ENCODE measurements around the gene HS3ST4.

Gene HS3ST4

DNA sequence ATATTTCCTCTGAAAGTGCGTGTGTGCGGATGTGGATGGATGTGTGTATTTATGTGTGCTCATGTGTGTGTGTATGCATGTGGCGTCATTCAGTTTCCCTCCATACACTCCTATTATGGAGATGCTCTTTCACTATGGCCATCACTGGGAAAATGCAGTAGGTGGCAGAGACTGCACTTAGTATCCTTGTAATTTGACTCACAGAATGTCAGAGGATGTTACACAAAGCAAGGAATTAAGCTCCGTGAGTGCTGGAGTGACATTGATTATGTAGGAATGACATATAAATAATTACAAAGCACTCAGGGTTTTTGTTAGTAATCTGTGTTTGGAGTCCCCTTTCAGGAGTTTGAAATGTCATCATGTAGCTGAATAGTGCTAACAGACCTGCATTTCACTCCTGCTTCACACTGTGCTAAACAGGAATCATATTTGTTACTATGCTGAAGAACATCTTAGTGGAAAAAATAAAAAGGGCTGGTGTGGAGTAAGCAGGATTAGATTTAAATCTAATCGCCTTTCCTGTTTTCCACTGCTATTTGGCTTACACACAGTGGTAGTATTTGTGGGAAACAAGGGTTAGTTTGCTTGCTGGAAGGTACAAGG, 59.6 kb downstream of the HS3ST4 start:
- TF ChIP-seq GATA2 (IDR thresholded peaks at IDR 0.05; ENCODE audit: low read depth, low read length) (no peak), GATA3 (IDR thresholded peaks at IDR 0.05; ENCODE audit: low read depth, low read length) (no peak)

DNA sequence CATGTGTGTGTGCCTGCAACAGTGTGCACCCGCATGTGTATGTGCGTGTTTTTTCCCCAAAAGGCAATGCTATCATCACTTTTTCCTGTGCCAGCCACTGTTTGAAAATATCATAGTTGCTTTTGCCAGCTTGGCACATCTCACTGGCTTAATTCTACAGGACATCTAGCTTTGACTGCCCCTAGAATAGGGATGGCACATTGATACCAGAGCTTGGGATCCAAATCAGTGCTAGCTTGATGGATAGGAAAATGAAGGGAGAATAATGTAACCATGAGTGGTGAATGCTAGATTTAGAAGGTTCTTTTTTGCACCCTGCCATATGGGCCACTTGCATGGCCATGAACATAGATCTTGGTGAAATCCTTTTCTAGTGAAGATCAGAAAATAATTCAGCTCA, 72.7 kb downstream of the HS3ST4 start:
- TF ChIP-seq GATA3 (IDR thresholded peaks at IDR 0.05; ENCODE audit: low read depth, low read length) = no peak
- TF ChIP-seq GATA2 (IDR thresholded peaks at IDR 0.05; ENCODE audit: low read depth, low read length) = no peak

DNA sequence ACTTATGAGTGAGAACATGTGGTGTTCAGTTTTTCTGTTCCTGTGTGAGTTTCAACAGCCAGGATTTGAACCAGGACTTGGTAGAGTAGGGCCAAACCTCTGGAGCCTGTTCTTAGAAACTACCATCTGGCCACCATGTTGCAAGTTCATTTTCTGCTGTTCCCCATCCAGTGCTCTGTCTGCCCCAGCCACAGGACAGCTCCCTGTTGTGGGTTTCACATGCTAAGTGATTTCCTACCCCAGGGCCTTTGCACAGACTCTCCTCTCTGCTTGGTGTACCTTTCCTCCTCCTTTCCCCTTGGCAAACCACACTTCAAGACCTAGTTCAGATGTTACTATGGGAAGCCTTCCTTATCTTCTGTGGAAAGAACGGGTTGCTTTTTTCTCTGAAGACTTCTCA, 79.5 kb downstream of the HS3ST4 start:
- TF ChIP-seq GATA2 (IDR thresholded peaks at IDR 0.05; ENCODE audit: low read depth, low read length) (no peak), GATA3 (IDR thresholded peaks at IDR 0.05; ENCODE audit: low read depth, low read length) (no peak)

DNA sequence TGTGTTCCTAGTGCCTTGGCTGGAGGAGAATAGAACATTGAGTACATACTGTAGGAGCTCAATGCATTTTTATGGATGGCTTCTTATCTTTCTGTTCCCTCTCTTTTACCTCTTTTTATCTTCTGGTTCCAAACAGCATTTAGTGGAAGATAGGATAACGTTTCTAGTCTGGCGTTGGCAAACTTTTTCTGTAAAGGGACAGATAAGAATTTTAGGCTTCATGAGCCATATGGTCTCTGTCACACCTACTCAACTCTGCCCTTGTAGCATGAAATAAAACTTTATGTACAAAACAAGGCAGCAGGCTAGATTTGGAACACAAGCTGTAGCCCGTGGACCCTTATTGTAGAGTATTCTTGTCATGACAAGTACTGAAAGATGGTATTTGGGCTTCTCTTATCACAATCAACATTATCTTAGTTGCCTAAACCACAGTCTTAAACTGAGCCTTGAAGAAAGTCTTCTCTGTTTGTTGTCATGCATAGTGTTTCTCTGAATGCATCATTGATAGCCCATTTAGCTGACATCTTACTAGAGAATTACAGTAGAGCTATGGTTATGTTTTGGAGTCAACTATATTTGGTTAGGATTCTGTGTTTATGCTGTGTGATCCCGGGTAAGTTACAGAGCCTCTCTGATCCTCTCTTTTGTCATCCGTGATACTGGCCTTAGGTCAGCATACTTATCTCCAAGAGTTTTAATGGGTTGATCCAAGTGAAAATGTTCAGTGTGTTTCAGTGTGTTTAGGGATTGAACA, 80.2 kb downstream of the HS3ST4 start:
- TF ChIP-seq GATA3 (IDR thresholded peaks at IDR 0.05; ENCODE audit: low read depth, low read length) (no peak), GATA2 (IDR thresholded peaks at IDR 0.05; ENCODE audit: low read depth, low read length) (no peak)

DNA sequence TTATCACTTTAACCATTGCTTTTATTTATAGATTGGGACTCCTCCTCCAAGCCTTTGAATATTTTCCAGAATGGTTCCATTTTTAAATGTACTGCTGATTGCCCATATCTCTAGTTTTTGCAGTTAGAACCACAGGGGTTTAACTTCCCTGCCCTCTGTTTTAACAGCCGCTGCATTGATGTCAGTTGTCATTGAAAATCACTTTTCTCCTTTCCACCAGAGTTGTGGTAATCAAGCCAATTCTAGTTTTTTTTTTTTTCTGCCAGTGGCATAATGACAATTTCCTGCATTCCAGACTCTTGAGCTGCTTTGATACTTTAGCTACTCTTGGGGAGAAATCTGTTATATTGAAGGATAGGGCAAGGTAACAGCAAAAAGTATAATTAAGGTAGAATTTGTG, 91.5 kb downstream of the HS3ST4 start:
- no peak for TF ChIP-seq GATA3 (IDR thresholded peaks at IDR 0.05; ENCODE audit: low read depth, low read length)
- TF ChIP-seq GATA2 (IDR thresholded peaks at IDR 0.05; ENCODE audit: low read depth, low read length) = no peak

DNA sequence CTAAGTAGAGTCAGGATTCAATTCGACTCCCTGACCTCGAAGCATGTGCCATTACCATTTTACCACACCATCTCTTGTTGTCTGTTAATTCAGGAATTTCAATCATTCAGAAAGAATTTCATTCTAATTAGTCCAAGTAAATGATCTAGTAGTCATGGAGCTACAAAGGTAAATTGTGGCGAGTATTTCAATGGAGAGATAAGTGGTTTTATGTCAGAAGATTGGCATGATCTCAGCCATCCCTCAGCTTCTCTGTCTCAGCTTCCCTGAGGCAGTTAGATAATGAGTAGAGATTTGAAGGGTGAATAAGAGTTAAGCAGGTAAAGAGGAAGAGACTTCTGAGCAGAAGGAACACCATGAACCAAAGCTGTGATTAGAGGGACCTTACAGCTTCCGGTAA, 93.6 kb downstream of the HS3ST4 start:
- TF ChIP-seq GATA2 (IDR thresholded peaks at IDR 0.05; ENCODE audit: low read depth, low read length) = no peak
- TF ChIP-seq GATA3 (IDR thresholded peaks at IDR 0.05; ENCODE audit: low read depth, low read length) = no peak

DNA sequence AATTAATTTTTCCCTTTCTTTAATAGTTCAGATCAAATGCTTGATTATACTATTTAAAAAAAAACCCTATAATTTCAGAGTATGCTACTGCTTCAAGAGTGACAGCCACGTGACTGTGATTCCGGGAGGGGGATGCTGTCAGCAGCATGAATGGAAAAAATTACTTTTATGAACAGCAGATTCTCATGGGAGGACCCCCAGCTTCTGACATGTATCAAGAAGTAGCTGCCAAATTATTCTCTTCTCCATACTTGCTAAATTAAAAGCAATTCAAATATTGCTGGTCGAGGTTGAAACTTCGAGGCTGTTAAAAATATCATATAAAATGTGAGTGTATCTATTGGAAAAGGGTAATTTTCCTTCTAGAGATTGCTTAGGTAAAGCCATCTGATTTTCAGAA, 95.0 kb downstream of the HS3ST4 start:
- no peak for TF ChIP-seq GATA2 (IDR thresholded peaks at IDR 0.05; ENCODE audit: low read depth, low read length)
- no peak for TF ChIP-seq GATA3 (IDR thresholded peaks at IDR 0.05; ENCODE audit: low read depth, low read length)

DNA sequence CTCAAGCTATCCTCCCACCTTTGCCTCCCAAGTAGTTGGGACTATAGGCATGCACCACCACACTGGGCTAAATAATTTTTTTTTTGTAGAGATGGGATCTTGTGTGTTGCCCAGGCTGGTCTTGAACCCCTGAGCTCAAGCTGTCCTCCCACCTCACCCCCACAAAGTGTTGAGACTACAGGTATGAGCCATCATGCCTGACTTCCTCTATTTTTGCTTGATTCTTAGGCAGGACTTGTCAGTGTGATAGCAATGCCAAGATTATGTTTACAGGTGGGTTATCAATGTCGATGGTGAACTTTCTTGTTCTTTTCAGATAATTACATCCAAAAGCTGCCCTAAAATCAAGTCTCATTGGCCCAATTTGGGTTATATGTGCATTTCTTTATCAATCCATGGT, 96.9 kb downstream of the HS3ST4 start:
- TF ChIP-seq GATA3 (IDR thresholded peaks at IDR 0.05; ENCODE audit: low read depth, low read length) = no peak
- no peak for TF ChIP-seq GATA2 (IDR thresholded peaks at IDR 0.05; ENCODE audit: low read depth, low read length)

DNA sequence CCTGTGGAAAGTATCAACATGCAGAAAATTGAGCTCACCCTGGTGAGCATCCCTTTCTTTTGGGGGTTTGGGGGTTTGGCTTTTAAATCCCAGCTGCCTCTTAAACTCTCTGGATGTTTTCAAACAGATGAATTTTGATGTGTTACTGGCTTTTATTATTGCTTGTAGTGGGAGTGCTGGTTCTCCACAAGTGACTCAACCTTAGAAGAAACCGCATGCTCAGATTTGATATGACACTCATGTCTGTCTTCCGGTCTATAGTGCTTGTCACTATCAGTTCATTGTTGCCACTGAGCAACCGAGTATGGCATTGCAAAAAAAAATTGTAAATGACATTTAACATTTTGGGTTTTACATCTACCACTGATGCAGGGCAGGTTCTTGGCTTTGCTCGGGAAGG, 104.5 kb downstream of the HS3ST4 start:
- no peak for TF ChIP-seq GATA3 (IDR thresholded peaks at IDR 0.05; ENCODE audit: low read depth, low read length)
- TF ChIP-seq GATA2 (IDR thresholded peaks at IDR 0.05; ENCODE audit: low read depth, low read length) = no peak

DNA sequence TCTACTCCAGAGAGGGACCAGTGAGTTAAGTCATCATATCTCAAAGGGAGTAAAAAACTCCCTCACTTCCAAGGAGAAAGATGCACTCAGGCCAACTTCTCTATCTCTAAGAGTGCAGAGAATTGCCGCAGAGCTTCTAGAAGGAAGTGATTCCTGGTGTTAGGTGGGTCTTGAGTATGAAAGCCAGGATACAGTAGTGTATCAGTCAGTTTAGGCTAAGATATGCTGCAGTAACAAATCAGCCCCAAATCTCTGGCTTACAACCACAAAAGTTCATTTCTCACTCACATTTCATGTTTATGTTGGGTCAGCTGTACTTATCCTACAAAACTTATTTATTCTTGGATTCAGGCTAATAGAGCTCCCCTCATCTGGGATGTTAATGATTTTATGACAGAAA, 106.3 kb downstream of the HS3ST4 start:
- TF ChIP-seq GATA3 (IDR thresholded peaks at IDR 0.05; ENCODE audit: low read depth, low read length) (no peak), GATA2 (IDR thresholded peaks at IDR 0.05; ENCODE audit: low read depth, low read length) (no peak)

DNA sequence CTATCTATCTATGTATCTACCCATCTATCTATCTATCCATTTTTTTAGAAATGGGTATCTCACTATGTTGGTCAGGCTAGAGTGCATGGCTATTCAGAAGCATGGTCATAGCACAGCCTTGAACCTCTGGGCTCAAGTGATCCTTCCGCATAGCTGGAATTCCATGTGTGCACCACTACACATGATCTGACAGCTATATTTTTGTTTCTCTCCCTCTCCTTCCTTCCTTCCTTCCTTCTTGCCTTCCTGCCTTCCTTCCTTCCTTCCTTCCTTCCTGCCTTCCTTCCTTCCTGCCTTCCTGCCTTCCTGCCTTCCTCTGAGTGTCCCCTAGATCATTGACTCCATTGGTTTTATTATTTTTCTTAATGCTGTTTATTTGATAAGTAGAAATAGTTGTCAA, 108.1 kb downstream of the HS3ST4 start:
- no peak for TF ChIP-seq GATA3 (IDR thresholded peaks at IDR 0.05; ENCODE audit: low read depth, low read length)
- no peak for TF ChIP-seq GATA2 (IDR thresholded peaks at IDR 0.05; ENCODE audit: low read depth, low read length)

DNA sequence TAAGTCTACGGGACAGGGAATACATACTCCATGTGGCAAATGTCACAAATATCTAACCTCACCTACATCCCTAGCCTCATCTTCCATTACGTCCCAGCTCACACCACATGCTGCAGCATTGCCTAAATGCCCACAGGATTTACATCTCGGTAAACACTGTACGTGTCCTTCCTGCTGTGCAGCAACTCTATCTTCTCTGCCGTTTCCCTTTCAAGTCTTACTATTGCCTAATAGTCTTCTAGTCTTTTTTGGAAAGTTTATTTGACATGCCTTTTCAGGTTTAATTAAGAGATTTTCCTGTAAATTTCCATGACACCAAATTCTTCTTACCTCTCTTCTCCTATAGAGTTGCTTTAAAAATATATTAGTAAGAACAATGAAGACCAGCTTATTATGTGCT, 120.5 kb downstream of the HS3ST4 start:
- TF ChIP-seq GATA3 (IDR thresholded peaks at IDR 0.05; ENCODE audit: low read depth, low read length) = no peak
- TF ChIP-seq GATA2 (IDR thresholded peaks at IDR 0.05; ENCODE audit: low read depth, low read length) = no peak

DNA sequence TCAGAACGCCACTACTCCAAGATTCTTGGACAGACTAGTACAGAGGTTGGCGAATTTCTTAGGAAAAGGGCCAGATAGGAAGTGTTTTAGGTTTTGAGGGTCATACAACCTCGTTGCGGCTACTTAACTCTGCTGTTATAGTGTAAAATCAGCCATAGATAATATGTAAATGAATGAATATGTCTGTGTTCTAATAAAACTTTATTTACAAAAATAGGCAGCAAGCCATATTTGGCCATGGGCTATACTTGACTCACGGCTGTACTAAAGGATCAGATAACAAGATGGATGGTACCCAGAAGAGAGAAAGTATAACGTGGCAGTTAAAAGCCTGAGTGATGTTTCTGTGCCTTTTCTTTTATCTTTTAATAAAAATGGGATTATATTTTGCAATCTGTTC, 125.5 kb downstream of the HS3ST4 start:
- TF ChIP-seq GATA2 (IDR thresholded peaks at IDR 0.05; ENCODE audit: low read depth, low read length) = no peak
- TF ChIP-seq GATA3 (IDR thresholded peaks at IDR 0.05; ENCODE audit: low read depth, low read length) = no peak

DNA sequence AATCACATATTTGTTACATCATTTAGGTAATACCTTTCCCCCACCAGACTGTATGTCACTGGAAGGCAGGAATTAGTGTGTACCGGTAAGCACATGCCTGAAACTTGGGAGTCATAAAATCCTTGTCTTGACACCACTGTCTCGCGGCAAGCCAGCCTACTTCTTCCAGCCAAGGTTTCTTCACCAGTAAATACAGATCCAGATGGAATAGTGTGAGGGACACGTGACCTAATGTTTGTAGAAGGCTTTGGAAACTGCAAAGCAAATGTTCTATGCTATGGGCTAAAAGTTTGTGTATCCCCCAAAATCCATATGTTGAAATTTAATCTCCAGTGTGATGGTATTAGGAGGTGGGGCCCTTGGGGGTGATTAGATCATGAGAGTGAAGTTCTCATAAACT, 126.1 kb downstream of the HS3ST4 start:
- TF ChIP-seq GATA2 (IDR thresholded peaks at IDR 0.05; ENCODE audit: low read depth, low read length) (no peak), GATA3 (IDR thresholded peaks at IDR 0.05; ENCODE audit: low read depth, low read length) (no peak)

DNA sequence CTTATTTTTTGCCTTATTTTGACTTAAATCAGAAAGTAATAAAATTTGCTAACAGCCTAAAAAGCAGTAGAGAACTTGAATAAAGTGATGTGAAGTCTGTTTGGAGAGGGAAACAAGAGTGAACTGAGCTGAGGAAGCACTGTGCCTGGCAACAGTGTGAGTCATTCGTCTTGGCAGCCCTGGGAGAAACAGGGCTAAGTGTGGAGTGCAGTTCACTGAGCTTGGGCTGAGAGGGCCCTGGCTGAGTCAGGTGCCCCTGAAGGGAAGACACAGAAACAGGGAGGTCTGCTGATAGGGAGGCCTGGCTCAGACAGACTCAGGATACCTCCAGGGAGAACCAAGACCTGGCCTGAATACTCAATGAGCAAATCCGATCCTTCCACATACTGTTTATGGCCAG, 132.1 kb downstream of the HS3ST4 start:
- no peak for TF ChIP-seq GATA2 (IDR thresholded peaks at IDR 0.05; ENCODE audit: low read depth, low read length)
- no peak for TF ChIP-seq GATA3 (IDR thresholded peaks at IDR 0.05; ENCODE audit: low read depth, low read length)

All from SH-SY5Y (cell line).